K562 (cell line): ENCODE measurements around the gene DCAF5. TPM values are rescaled to one million over a fixed set of nuclear protein-coding genes. Genes with fewer than 3 reads are reported as not detected.
A peak's percentile ranks its signal among the peaks of the same experiment; 100 is the strongest.

Experiments used
- CBFB ChIP-seq: sonication (generic); formaldehyde crosslinking; IDR thresholded peaks from 2 replicates; pipeline ENCODE4 v1.4.0; 2020; ENCODE audit warnings: mild to moderate bottlenecking, missing genetic modification reagents
- DACH1 ChIP-seq: fragments of 450-650 bp; IDR thresholded peaks from 2 replicates; pipeline ENCODE4 v1.6.1; 2018; ENCODE audit not compliant: partially characterized antibody
- ELF1 ChIP-seq: fragments of 200-800 bp; sonication (Bioruptor generic); IDR thresholded peaks from 2 replicates; pipeline ENCODE4 v1.6.1; 2016; ENCODE audit warnings: missing genetic modification characterization, missing compliant biosample characterization
- KDM5B ChIP-seq: fragments of 200-600 bp; sonication (generic); IDR thresholded peaks from 2 replicates; pipeline ENCODE4 v1.6.1; 2012; ENCODE audit warnings: low read depth, mild to moderate bottlenecking, moderate library complexity, low read length, control low read depth, inconsistent platforms; ENCODE audit not compliant: insufficient replicate concordance
- MTA3 ChIP-seq: fragments of 450-650 bp; formaldehyde crosslinking; IDR thresholded peaks from 2 replicates; pipeline ENCODE4 v1.6.1; 2017; ENCODE audit warnings: mild to moderate bottlenecking, borderline replicate concordance
- MYNN ChIP-seq, 2 experiments: sonication (generic); formaldehyde crosslinking in 1 of 2; IDR thresholded peaks; 2 replicates each; pipeline versions ENCODE4 v1.5.0 to v1.6.1; 2016 to 2020; ENCODE audit warnings: antibody characterized with exemption in 1 of 2, missing genetic modification reagents in 1 of 2
- NONO ChIP-seq, 2 experiments: fragments of 200-400 bp in 1 of 2; fragments of 450-650 bp in 1 of 2; formaldehyde crosslinking in 1 of 2; IDR thresholded peaks; 2 replicates each; pipeline ENCODE4 v1.6.1; 2017; ENCODE audit warnings: low read depth in 2 of 2, mild to moderate bottlenecking in 2 of 2, moderate library complexity in 2 of 2, low read length in 1 of 2
- PCBP1 ChIP-seq: fragments of 200-400 bp; formaldehyde crosslinking; IDR thresholded peaks from 2 replicates; pipeline ENCODE4 v1.6.1; 2018; ENCODE audit warnings: mild to moderate bottlenecking, low read depth, low read length; ENCODE audit not compliant: poor library complexity, severe bottlenecking
- RB1 ChIP-seq: fragments of 450-650 bp; IDR thresholded peaks from 2 replicates; pipeline ENCODE4 v1.6.1; 2017; ENCODE audit warnings: low read depth, mild to moderate bottlenecking
- RNF219 ChIP-seq: fragments of 250-450 bp; sonication (Bioruptor Pico); IDR thresholded peaks from 2 replicates; pipeline ENCODE4 v1.5.0; 2022; ENCODE audit warnings: mild to moderate bottlenecking
- SMARCA5 ChIP-seq: fragments of 450-650 bp; IDR thresholded peaks from 2 replicates; pipeline ENCODE4 v1.6.1; 2016
- TFAP4 ChIP-seq: sonication (generic); formaldehyde crosslinking; IDR thresholded peaks from 2 replicates; pipeline ENCODE4 v1.8.0; 2022; ENCODE audit warnings: missing genetic modification reagents, mild to moderate bottlenecking, moderate library complexity, borderline replicate concordance
- TSC22D4 ChIP-seq: fragments of 450-650 bp; IDR thresholded peaks from 2 replicates; pipeline ENCODE4 v1.6.1; 2016; ENCODE audit warnings: missing genetic modification characterization, missing biosample characterization, control low read depth
- ZBTB1 ChIP-seq: sonication (generic); formaldehyde crosslinking; IDR thresholded peaks from 2 replicates; pipeline ENCODE4 v1.8.1; 2023; ENCODE audit warnings: missing genetic modification reagents, low read depth, mild to moderate bottlenecking, borderline replicate concordance
- ZNF408 ChIP-seq: fragments of 250-450 bp; sonication (Bioruptor Pico); IDR thresholded peaks from 2 replicates; pipeline ENCODE4 v1.4.0; 2020; ENCODE audit warnings: low read depth, mild to moderate bottlenecking, moderate library complexity
- polyA plus RNA-seq, 8 experiments: library from polyadenylated mRNA; depleted of rRNA in 4 of 8; stranded (reverse) in 5 of 8; unstranded in 3 of 8; fragments of >200 nt; fragmentation: Nextera tagmentation in 2 of 8; fragmentation: Illumina TruSeq in 1 of 8; extraction: Ambion mirVana in 2 of 8; extraction: Trizol in 1 of 8; gene quantifications; 2 replicates each; pipeline versions ENCODE4 v1.2.1 to v1.2.3, GENCODE V29; 2011 to 2014; ENCODE audit warnings: inconsistent platforms in 1 of 8, missing spikeins in 1 of 8
- total RNA-seq, 7 experiments: library from RNA; depleted of rRNA in 6 of 7; stranded (reverse); fragments of >200 nt in 6 of 7; fragmentation: Illumina TruSeq in 2 of 7; extraction: Trizol in 2 of 7; gene quantifications; 2 replicates each; pipeline versions ENCODE4 v1.2.1 to v1.2.3, GENCODE V29; 2011 to 2021; ENCODE audit warnings: low replicate concordance in 1 of 7
- TF ChIP-seq, protein P1 (sequence below): sonication (generic); formaldehyde crosslinking; IDR thresholded peaks from 2 replicates; pipeline ENCODE4 v1.8.0; 2022; ENCODE audit warnings: missing genetic modification reagents, mild to moderate bottlenecking, borderline replicate concordance

Gene DCAF5
- total and polyA plus RNA-seq, 9 of the 15 experiments (the other 6 are each of a cell fraction or from before 2014, with no cell fraction given), result 5.6 to 24.1 (median 12.7) TPM

DNA sequence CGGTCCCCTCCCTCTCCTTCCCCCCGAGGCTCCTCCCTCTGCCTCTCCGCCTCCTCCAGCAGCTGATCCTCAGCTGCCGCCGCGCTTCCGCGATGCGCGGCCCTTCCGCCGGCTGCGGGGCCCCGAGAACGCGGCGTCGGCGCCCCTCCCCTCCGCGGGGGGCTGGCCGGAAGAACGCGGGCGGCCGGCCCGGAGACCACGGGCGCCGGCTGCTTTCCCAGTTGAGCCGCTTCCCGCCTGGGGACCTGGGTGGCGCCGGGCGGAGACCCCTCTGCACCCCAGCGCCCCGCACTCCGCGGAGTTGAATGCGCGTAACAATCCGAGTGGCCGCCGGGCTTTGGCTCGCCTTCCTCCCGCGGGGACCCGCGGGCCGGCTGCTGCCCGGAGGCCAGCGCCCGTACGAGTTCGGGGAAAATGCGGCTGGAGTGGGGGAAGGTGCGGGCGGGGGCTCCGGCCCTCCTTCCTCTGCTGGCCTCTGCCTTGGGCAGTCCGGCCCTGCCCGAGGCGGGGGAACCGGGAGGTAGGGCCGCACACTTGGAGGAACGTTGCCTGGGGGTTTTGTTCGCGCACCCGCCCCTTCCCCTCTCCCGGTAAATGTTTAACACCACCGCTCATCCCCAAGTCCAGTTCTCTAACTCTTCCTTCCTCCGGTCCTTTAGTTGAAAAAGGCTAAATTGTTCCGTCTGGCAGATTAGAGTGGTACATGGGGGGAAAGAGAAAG, 393 bp upstream of the DCAF5 start (continued):
- TF ChIP-seq ZBTB1 (CRISPR knock-in tag), result no peak
- peak; percentile 88 for TF ChIP-seq PCBP1
- peak; percentile 90 for TF ChIP-seq DACH1
- peak; percentile 88 for TF ChIP-seq ELF1 (tag)
- peak; percentile 61; the same call in 1 of the 2 replicates for TF ChIP-seq RB1
- TF ChIP-seq RNF219 (CRISPR knock-in tag), result no peak
- TF ChIP-seq TSC22D4 (tag), result no peak
- TF ChIP-seq, protein P1, sequence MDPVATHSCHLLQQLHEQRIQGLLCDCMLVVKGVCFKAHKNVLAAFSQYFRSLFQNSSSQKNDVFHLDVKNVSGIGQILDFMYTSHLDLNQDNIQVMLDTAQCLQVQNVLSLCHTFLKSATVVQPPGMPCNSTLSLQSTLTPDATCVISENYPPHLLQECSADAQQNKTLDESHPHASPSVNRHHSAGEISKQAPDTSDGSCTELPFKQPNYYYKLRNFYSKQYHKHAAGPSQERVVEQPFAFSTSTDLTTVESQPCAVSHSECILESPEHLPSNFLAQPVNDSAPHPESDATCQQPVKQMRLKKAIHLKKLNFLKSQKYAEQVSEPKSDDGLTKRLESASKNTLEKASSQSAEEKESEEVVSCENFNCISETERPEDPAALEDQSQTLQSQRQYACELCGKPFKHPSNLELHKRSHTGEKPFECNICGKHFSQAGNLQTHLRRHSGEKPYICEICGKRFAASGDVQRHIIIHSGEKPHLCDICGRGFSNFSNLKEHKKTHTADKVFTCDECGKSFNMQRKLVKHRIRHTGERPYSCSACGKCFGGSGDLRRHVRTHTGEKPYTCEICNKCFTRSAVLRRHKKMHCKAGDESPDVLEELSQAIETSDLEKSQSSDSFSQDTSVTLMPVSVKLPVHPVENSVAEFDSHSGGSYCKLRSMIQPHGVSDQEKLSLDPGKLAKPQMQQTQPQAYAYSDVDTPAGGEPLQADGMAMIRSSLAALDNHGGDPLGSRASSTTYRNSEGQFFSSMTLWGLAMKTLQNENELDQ (CRISPR knock-in tag), result no peak
- no peak for TF ChIP-seq ZNF408 (CRISPR knock-in tag)
- peak; percentile 98 for TF ChIP-seq TFAP4
- peak; percentile 33 to 63; a peak in 1 of 4 replicates for TF ChIP-seq NONO (IDR thresholded peaks at IDR 0.05; ENCODE audit: low read depth in 2 of 2, low read length in 1 of 2)
- TF ChIP-seq SMARCA5, result no peak
- TF ChIP-seq MYNN (IDR thresholded peaks at IDR 0.05), result peak; percentile 21; the same call in 1 of the 2 replicates
- no peak for TF ChIP-seq MYNN (CRISPR knock-in tag; IDR thresholded peaks at IDR 0.05)
- TF ChIP-seq MTA3, result peak; percentile 17; the same call in 1 of the 2 replicates
- TF ChIP-seq KDM5B, result peak; percentile 58
- TF ChIP-seq CBFB (CRISPR knock-in tag), result no peak
